Natural killer cell treated with Interleukin-12 subunit alpha and Interleukin-12 subunit beta and Interleukin-15 and Interleukin-18, amount 100 ng/mL, for 72 hours (primary cell): ENCODE results near the gene SCN2A. TPM values are rescaled to one million over a fixed set of nuclear protein-coding genes. Genes with fewer than 3 reads are reported as not detected.
A peak's percentile ranks its signal among the peaks of the same experiment; 100 is the strongest.
"Not testable (repeated sequence)": the region's sequence is repeated elsewhere in the genome, so short reads cannot be mapped to it uniquely, and the experiment has no call there.

Experiments
- ATAC-seq, 2 donors: fragments of 150-1000 bp; cut with Tn5 transposase in 1 of 2; sonication (Bioruptor Pico), chemical (Tn5 transposase) in 1 of 2; 2 replicates each; pipeline ENCODE4 v1.10.0; 2021
- DNase-seq: peaks from one replicate; pipeline ENCODE4 v3.0.0; 2022; ENCODE audit warnings: low spot score
- H3K27ac Mint-ChIP-seq, 2 donors: 1 replicate in 1 of 2; 2 replicates in 1 of 2; pipeline ENCODE4 v1.8.0; 2022; ENCODE audit warnings: mixed read lengths in 2 of 2, mild to moderate bottlenecking in 1 of 2, moderate library complexity in 1 of 2
- H3K27me3 Mint-ChIP-seq, 2 donors: 1 replicate in 1 of 2; 2 replicates in 1 of 2; pipeline ENCODE4 v1.8.0; 2022; ENCODE audit warnings: mixed read lengths in 2 of 2
- H3K36me3 Mint-ChIP-seq: one replicate; pipeline ENCODE4 v1.8.0; 2022; ENCODE audit warnings: mixed read lengths
- H3K4me1 Mint-ChIP-seq, 2 donors: 1 replicate in 1 of 2; 2 replicates in 1 of 2; pipeline ENCODE4 v1.8.0; 2022; ENCODE audit warnings: low read depth in 2 of 2, mixed read lengths in 2 of 2, mild to moderate bottlenecking in 1 of 2
- H3K4me3 Mint-ChIP-seq: one replicate; pipeline ENCODE4 v1.8.0; 2022; ENCODE audit warnings: mixed read lengths
- H3K9me3 Mint-ChIP-seq: 2 replicates; pipeline ENCODE4 v1.8.0; 2022; ENCODE audit warnings: mixed read lengths
- total RNA-seq, 2 donors: library from RNA; stranded (reverse); gene quantifications; one replicate each; pipeline ENCODE4 v1.2.3, GENCODE V29; 2022

SCN2A gene
- total RNA-seq, 2 donors from 2014 or later = not detected

DNA sequence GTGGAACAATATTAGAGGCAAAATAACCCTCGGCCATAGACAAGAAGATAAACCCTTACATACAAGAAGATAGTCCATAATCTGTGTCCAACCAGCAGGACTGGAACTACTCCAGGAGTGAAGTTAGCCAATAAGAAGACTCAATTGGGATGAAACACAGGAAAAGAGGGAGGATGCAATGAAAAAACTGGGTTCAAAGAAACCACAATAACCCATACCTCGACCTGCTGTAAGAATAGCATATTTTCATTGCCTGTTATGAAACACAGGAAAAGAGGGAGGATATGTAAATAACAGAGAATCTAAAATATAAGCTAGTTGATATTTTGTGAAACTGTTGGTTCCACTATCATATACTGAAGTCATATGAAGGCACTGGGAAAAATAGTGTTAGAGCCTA lies 143.1 kb downstream of the SCN2A start:
- Mint-ChIP-seq H3K4me1 (peaks cover 0 to 4% of the 10 kb centered on the region in 2 donors), H3K36me3 (no peaks in the 10 kb centered on the region), H3K4me3 (no peak overlapping the region), H3K27ac (no peak overlapping the region), H3K9me3 (no peaks in the 10 kb centered on the region), H3K27me3 (peaks cover 7 to 28% of the 10 kb centered on the region in 2 donors)
- DNase-seq (no peak), ATAC-seq (no peak)

DNA sequence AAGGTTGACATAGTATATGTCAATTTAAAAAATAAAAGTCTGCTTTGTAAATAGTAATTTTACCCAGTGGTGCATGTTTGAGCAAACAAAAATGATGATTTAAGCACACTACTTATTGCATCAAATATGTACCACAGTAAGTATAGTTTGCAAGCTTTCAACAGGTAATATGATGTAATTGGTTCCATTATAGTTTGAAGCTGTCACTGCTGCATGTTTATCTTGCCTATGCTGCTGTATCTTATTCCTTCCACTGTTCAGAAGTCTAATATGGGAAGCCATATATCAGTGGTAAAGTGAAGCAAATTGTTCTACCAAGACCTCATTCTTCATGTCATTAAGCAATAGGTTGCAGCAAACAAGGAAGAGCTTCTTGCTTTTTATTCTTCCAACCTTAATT lies 151.7 kb downstream of the SCN2A start:
- Mint-ChIP-seq H3K27ac (no peak overlapping the region), H3K4me3 (no peak overlapping the region), H3K4me1 (peaks cover 6 to 8% of the 10 kb centered on the region in 2 donors), H3K36me3 (no peaks in the 10 kb centered on the region), H3K9me3 (no peaks in the 10 kb centered on the region), H3K27me3 (peaks cover 2 to 3% of the 10 kb centered on the region in 2 donors)
- ATAC-seq (no peak), DNase-seq (no peak)

DNA sequence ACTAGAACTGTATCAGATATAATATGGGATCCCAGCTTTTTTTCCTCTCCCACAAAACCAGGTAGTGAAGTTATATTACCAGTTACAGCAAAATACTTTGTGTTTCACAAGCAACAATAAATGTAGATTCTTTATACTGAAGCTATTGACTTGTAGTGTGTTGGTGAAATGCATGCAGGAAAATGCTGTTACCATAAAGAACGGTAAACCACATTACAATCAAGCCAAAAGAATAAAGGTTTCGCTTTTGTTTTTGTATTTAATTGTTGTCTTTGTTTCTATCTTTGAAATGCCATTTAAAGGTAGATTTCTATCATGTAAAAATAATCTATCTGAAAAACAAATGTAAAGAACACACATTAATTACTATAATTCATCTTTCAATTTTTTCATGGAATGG lies 152.6 kb downstream of the SCN2A start:
- DNase-seq = no peak
- no peaks in the 10 kb centered on the region for H3K36me3 Mint-ChIP-seq
- no peaks in the 10 kb centered on the region for H3K9me3 Mint-ChIP-seq
- ATAC-seq = no peak
- H3K4me3 Mint-ChIP-seq = peak overlapping the region; percentile 11
- H3K4me1 Mint-ChIP-seq = peaks cover 6 to 8% of the 10 kb centered on the region in 2 donors
- H3K27me3 Mint-ChIP-seq = peaks cover 3 to 9% of the 10 kb centered on the region in 2 donors
- H3K27ac Mint-ChIP-seq = peak overlapping the region in 1 of 2 donors; percentile 52

DNA sequence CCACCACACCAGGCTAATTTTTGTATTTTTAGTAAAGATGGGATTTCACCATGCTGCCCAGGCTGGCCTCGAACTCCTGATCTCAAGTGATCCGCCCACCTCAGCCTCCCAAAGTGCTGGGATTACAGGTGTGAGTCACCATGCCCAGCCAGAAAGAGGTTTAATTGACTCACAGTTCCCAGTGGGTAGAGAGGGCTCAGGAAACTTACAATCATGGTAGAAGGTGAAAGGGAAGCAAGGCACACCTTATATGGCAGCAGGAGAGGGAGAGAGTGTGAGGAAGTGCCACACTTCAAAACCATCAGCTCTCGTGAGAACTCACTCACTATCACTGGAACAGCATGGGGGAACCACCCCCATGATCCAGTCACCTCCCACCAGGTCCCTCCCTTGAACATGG lies 159.4 kb downstream of the SCN2A start:
- H3K4me1 Mint-ChIP-seq, H3K27ac Mint-ChIP-seq, DNase-seq, H3K9me3 Mint-ChIP-seq, H3K36me3 Mint-ChIP-seq, ATAC-seq, H3K4me3 Mint-ChIP-seq: not testable (repeated sequence)
- peaks cover 8 to 16% of the 10 kb centered on the region in 2 donors for H3K27me3 Mint-ChIP-seq

DNA sequence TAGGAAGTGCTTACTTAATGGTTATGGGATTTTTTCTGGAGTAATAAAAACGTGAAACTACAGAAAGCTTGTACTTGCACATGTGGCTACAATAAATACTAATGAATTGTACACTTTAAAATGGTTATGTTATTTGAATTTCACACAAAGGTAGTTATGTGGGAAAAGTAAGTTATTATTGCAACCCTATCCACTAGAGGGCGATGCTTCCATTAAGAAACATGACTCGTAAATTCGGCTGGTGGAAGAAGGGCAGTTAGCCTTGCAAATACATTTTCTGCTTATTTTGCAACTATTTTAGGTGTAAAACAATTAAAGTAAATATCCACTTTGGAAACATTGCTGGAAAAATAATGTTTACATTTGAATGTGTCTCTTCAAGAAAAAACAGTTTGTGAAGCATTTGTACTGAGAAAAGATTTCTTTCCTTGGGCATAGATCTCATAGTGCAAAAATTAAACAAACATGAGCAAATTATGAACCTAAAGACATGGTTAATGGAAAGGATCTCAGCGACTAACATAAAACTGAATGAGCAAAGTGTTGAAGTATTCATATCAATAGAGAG lies 162.2 kb downstream of the SCN2A start:
- Mint-ChIP-seq H3K36me3 (no peaks in the 10 kb centered on the region), H3K9me3 (no peaks in the 10 kb centered on the region), H3K4me3 (no peak overlapping the region), H3K27me3 (peaks cover 10 to 13% of the 10 kb centered on the region in 2 donors), H3K4me1 (no peaks in the 10 kb centered on the region), H3K27ac (no peak overlapping the region)
- ATAC-seq (no peak), DNase-seq (no peak)

DNA sequence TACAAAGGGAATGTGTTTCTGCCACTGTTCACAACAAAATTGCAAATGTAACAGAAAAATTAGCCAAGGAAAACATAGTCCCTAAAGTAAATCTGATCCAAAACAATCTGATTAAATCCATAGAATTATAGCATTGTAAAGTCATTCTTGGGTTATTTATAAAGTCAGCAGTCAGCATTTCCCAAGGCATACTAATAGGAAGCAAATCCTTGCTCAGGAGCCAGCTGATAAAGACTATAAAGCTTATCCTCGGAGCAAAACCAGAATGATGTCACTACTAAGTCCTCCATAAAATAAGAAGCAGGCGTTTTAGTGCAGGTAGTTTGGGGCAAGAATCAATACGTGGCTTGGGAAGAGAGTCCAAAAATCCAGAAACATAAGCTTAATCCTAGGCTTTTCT lies 162.9 kb downstream of the SCN2A start:
- Mint-ChIP-seq H3K36me3 (no peaks in the 10 kb centered on the region), H3K27me3 (peaks cover 10 to 11% of the 10 kb centered on the region in 2 donors), H3K27ac (no peak overlapping the region), H3K4me1 (no peaks in the 10 kb centered on the region), H3K9me3 (no peaks in the 10 kb centered on the region), H3K4me3 (no peak overlapping the region)
- DNase-seq = no peak
- ATAC-seq = no peak

DNA sequence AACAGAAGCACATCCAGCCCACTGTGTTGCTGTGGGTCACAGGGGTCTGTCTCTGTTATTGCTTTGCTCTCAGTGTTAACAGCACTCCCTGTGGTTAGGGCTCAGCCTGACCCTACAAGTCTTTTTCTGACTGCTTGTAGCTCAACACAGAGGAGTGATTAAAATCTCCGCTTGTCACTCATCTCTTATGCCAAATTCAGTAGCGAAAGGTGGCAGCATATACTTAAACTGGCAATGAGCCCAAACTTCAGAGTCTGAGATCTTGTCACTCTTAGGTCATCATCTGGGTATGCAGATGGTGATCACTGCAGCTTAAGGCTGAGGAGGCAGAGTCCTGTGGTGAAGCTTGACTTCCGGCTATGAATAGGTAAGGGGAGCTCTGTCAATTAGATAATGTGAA lies 167.0 kb downstream of the SCN2A start:
- Mint-ChIP-seq H3K27ac (no peak overlapping the region), H3K4me3 (no peak overlapping the region), H3K9me3 (no peaks in the 10 kb centered on the region), H3K4me1 (no peaks in the 10 kb centered on the region), H3K36me3 (no peaks in the 10 kb centered on the region), H3K27me3 (peaks cover 4% of the 10 kb centered on the region in 2 donors)
- DNase-seq = no peak
- ATAC-seq = no peak

DNA sequence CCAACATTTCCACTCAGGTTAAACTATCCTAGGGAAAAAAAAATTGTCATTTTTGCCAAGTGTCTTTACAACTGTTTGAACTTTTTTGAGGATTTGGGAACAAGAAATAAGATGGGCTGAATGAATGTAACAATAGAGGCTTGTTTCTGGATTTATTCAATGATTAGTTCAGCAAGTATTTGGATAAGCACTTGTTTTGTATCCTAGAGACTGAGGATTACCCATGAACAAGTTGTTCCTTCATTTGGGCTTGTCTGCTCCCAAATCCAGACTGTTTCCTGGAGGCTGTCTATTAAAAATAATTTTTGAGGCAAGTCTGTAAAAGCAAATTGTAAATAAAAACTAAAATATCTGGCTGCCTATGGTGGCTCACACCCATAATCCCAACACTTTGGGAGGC lies 168.3 kb downstream of the SCN2A start:
- ATAC-seq (no peak), DNase-seq (no peak)
- Mint-ChIP-seq H3K36me3 (no peaks in the 10 kb centered on the region), H3K4me1 (no peaks in the 10 kb centered on the region), H3K27me3 (peaks cover 4% of the 10 kb centered on the region in 2 donors), H3K4me3 (no peak overlapping the region), H3K9me3 (no peaks in the 10 kb centered on the region), H3K27ac (no peak overlapping the region)

DNA sequence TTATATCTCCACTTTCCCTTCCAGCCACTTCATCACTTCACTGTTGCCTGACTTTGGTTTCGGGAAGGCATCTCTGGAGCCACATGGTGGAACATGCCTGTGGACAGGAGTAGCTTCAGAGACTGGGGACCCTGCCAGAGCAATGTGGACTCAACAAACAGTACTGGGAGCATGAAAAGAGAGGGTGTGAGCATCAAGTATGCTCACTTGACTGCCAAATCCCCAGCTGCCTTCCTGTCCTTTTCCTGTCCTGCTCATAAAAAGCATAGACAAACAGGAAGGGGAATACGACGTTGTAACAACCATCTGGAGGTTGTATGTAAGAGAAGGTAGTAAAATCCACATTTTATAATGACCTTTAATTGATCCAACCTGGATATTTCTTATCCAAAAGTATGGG lies 169.0 kb downstream of the SCN2A start:
- H3K4me1 Mint-ChIP-seq = no peaks in the 10 kb centered on the region
- H3K27me3 Mint-ChIP-seq = peaks cover 4% of the 10 kb centered on the region in 2 donors

DNA sequence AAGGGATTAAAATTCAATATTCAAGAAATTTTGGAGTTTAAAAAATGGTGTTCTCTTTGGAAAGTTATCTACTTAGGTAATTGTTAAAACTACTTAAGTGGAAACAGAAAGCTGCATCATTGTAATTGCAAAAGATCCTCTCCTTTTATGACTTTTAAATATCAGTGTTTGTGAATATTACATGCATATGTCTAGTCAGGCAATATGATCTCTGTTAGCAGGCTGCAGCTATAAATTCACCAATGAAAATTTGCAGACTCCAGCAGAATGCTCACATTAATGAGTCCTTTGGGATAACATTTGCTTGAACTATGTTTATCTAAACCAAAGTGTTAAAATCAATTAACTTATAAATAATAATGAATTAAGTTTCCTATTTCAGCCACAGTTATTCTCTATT lies 171.1 kb downstream of the SCN2A start:
- Mint-ChIP-seq H3K4me1 (no peaks in the 10 kb centered on the region), H3K27ac (no peak overlapping the region), H3K9me3 (no peaks in the 10 kb centered on the region), H3K27me3 (peaks cover 0 to 2% of the 10 kb centered on the region in 2 donors), H3K36me3 (no peaks in the 10 kb centered on the region), H3K4me3 (no peak overlapping the region)
- ATAC-seq = no peak
- DNase-seq = no peak

More for the DNA sequence above, 169.0 kb downstream of the SCN2A start:
- no peaks in the 10 kb centered on the region for H3K9me3 Mint-ChIP-seq
- no peak overlapping the region for H3K27ac Mint-ChIP-seq
- H3K4me3 Mint-ChIP-seq = no peak overlapping the region
- no peak for ATAC-seq
- no peaks in the 10 kb centered on the region for H3K36me3 Mint-ChIP-seq
- DNase-seq = no peak

DNA sequence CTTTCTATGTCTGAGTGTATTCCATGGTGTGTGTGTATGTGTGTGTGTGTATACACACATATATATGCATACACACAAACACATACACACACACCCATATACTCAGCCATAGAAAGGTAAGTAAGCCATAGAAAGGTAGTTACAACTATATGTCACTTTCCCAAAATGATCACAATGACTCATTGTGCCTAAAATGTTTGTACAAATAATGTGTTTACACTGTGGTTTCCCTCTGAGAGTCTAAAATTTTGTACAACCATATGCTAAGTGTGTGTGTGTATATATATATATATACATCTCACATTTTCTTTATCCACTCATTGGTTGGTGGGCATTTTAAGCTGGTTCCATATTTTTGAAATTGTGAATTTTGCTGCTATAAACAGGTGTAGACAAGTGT lies 175.0 kb downstream of the SCN2A start:
- H3K27ac Mint-ChIP-seq = no peak overlapping the region
- no peak overlapping the region for H3K4me3 Mint-ChIP-seq
- peaks cover 2 to 15% of the 10 kb centered on the region in 2 donors for H3K27me3 Mint-ChIP-seq
- H3K9me3 Mint-ChIP-seq = peaks cover 4% of the 10 kb centered on the region
- ATAC-seq (no peak), DNase-seq (no peak)
- peaks cover 4% of the 10 kb centered on the region for H3K36me3 Mint-ChIP-seq
- H3K4me1 Mint-ChIP-seq = no peaks in the 10 kb centered on the region

DNA sequence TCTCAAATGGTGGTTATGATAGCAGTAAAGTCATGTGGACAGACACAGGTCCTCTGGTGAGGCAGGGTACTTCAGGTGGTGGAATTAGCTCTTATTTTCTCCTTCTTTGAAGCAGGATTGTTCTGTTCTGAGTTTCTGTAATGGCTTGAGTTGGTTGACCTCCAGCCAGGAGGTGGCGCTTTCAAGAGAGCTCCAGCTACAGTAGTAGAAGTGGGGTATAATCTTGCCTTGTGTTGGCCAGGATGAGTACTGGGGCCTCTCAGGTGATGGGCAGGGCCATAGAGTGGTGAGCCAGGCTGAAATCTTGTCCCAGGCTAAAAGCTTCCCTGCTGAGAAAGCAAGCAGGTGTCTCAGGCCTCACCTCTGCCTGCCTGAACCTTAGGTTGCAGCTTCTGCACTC lies 177.8 kb downstream of the SCN2A start:
- DNase-seq (no peak), ATAC-seq (no peak)
- H3K4me3 Mint-ChIP-seq = no peak overlapping the region
- peaks cover 8% of the 10 kb centered on the region for H3K9me3 Mint-ChIP-seq
- peaks cover 0 to 15% of the 10 kb centered on the region in 2 donors for H3K27me3 Mint-ChIP-seq
- no peak overlapping the region for H3K27ac Mint-ChIP-seq
- peaks cover 4% of the 10 kb centered on the region for H3K36me3 Mint-ChIP-seq
- no peaks in the 10 kb centered on the region for H3K4me1 Mint-ChIP-seq

DNA sequence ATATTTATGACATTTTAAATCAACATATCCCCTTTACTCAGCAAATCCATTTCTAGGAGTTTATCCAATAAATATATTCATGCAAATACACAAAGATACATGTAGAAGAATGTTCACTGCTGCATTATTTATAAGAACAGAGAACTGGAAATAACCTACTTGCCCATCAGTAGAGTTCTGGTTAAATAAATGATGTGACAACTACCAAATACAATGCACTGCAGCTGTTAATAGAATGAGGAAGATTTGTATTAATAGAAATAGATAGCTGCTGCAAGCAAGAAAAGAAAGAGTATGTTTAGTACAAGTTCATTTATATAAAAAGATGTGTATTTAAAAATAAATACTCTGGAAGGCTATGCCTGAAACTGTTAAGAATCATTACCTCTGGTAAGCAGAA lies 181.0 kb downstream of the SCN2A start:
- ATAC-seq = no peak
- H3K36me3 Mint-ChIP-seq = peaks cover 9% of the 10 kb centered on the region
- peaks cover 0 to 15% of the 10 kb centered on the region in 2 donors for H3K27me3 Mint-ChIP-seq
- no peak overlapping the region for H3K4me3 Mint-ChIP-seq
- peaks cover 14% of the 10 kb centered on the region for H3K9me3 Mint-ChIP-seq
- DNase-seq = no peak
- H3K27ac Mint-ChIP-seq = no peak overlapping the region
- no peaks in the 10 kb centered on the region for H3K4me1 Mint-ChIP-seq

DNA sequence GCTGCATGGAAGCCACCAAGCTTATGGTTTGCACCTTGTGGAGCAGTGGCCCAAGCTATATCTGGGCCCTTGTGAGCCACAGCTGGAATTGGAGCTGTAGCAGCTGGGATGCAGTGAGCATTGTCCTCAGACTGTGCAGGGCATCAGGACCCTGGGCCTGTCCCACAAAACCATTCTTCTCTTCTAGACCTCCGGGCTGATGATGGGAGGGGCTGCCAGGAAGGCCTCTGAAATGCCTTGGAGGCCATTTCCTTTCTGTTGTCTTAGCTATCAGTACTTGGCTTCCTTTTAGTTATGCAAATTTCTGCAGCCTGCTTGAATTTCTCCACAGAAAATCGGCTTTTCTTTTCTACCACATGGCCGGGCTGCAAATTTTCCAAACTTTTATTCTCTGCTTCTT lies 183.9 kb downstream of the SCN2A start:
- Mint-ChIP-seq H3K27me3 (peaks cover 2 to 7% of the 10 kb centered on the region in 2 donors), H3K27ac (no peak overlapping the region), H3K4me3 (no peak overlapping the region), H3K4me1 (peaks cover 0 to 3% of the 10 kb centered on the region in 2 donors), H3K36me3 (peaks cover 6% of the 10 kb centered on the region), H3K9me3 (peaks cover 10% of the 10 kb centered on the region)
- DNase-seq (no peak), ATAC-seq (no peak)

DNA sequence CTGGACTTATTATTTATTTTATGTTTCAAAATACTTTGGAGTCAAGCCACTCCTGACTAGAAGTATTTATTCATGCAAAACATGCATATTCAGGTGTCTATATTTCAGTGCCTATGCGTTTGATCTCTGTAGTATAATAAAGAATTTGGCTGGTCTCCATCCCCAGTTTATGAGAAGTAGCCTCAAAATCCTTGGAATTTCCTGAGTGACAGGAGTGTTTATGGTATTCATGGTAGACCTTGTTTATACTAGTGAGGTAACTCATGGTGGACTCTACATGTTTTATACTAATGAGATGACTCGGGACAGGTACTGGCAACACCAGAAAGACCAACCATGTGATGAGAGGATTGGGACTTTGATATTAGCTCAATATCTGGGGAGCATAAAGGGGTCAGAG lies 186.3 kb downstream of the SCN2A start:
- Mint-ChIP-seq H3K36me3 (peaks cover 6% of the 10 kb centered on the region), H3K27me3 (peaks cover 0 to 2% of the 10 kb centered on the region in 2 donors), H3K4me1 (peaks cover 0 to 3% of the 10 kb centered on the region in 2 donors), H3K27ac (no peak overlapping the region), H3K4me3 (no peak overlapping the region), H3K9me3 (peaks cover 10% of the 10 kb centered on the region)
- ATAC-seq (no peak), DNase-seq (no peak)
